MM.1S (cell line): Measurements from ENCODE around the gene SOCS2.
"Not testable (repeated sequence)": the region's sequence is repeated elsewhere in the genome, so short reads cannot be mapped to it uniquely, and the experiment has no call there.

Experiments
- DNase-seq: peaks from one replicate; pipeline ENCODE4 v3.0.0-alpha.2; 2015
- H2AFZ ChIP-seq: fragments of 300-600 bp; sonication (generic); 2 replicates; pipeline ENCODE4 v1.6.0; 2016; ENCODE audit warnings: antibody characterized with exemption, low read length
- H3F3A ChIP-seq: fragments of 300-600 bp; sonication (generic); 2 replicates; pipeline ENCODE4 v1.6.1; 2016; ENCODE audit warnings: mild to moderate bottlenecking, antibody characterized with exemption, low read length, moderate library complexity, mixed read lengths; ENCODE audit not compliant: insufficient read depth
- H3K27ac ChIP-seq: fragments of 300-600 bp; sonication (generic); 2 replicates; pipeline ENCODE4 v1.5.1; 2016; ENCODE audit warnings: mild to moderate bottlenecking, low read length
- H3K27me3 ChIP-seq: fragments of 300-600 bp; sonication (generic); replicated peaks from 2 replicates; pipeline ENCODE4 v1.6.0; 2016; ENCODE audit warnings: low read length; ENCODE audit not compliant: insufficient read depth
- H3K36me3 ChIP-seq: fragments of 300-600 bp; sonication (generic); replicated peaks from 2 replicates; pipeline ENCODE4 v1.6.1; 2016; ENCODE audit warnings: mild to moderate bottlenecking, low read length, mixed read lengths; ENCODE audit not compliant: insufficient read depth
- H3K4me1 ChIP-seq: fragments of 300-600 bp; sonication (generic); 2 replicates; pipeline ENCODE4 v1.6.1; 2016; ENCODE audit warnings: low read length, mixed read lengths
- H3K4me2 ChIP-seq: fragments of 300-600 bp; sonication (generic); 2 replicates; pipeline ENCODE4 v1.6.0; 2016; ENCODE audit warnings: low read depth, low read length
- H3K4me3 ChIP-seq: fragments of 300-600 bp; sonication (generic); 2 replicates; pipeline ENCODE4 v1.5.1; 2016; ENCODE audit warnings: low read length, mixed read lengths
- H3K79me2 ChIP-seq: fragments of 300-600 bp; sonication (generic); 2 replicates; pipeline ENCODE4 v1.6.1; 2016; ENCODE audit warnings: mixed run types, low read length, mixed read lengths
- H3K9ac ChIP-seq: fragments of 300-600 bp; sonication (generic); 2 replicates; pipeline ENCODE4 v1.6.1; 2016; ENCODE audit warnings: low read length, mixed read lengths
- H3K9me2 ChIP-seq: fragments of 300-600 bp; sonication (generic); replicated peaks from 2 replicates; pipeline ENCODE4 v1.6.1; 2016; ENCODE audit warnings: mild to moderate bottlenecking, low read length, mixed read lengths; ENCODE audit not compliant: insufficient read depth
- H3K9me3 ChIP-seq: fragments of 300-600 bp; sonication (generic); replicated peaks from 2 replicates; pipeline ENCODE4 v1.6.1; 2016; ENCODE audit warnings: mild to moderate bottlenecking, low read length, mixed read lengths; ENCODE audit not compliant: insufficient read depth
- H4K20me1 ChIP-seq: fragments of 300-600 bp; sonication (generic); 2 replicates; pipeline ENCODE4 v1.6.1; 2016; ENCODE audit warnings: mild to moderate bottlenecking, low read length, moderate library complexity, mixed read lengths; ENCODE audit not compliant: insufficient read depth
- EZH2 ChIP-seq: fragments of 300-600 bp; sonication (generic); optimal IDR thresholded peaks from 2 replicates; pipeline ENCODE3; 2017; ENCODE audit warnings: low read depth, mild to moderate bottlenecking, antibody characterized with exemption, low read length, mixed read lengths
- EZH2phosphoT487 ChIP-seq: fragments of 300-600 bp; sonication (generic); IDR thresholded peaks from 2 replicates; pipeline ENCODE4 v1.6.1; 2018; ENCODE audit warnings: antibody characterized with exemption, low read length
- TF ChIP-seq, protein P1 (sequence below): fragments of 300-600 bp; sonication (generic); IDR thresholded peaks from 2 replicates; pipeline ENCODE4 v1.5.1; 2016; ENCODE audit warnings: antibody characterized with exemption, low read length, mixed read lengths

The SOCS2 gene

GRCh38 chr12:93549174-93549573 lies 23.3 kb upstream of the SOCS2 start:
- H3K4me1 ChIP-seq: no peaks in the 10 kb centered on the region
- H4K20me1 ChIP-seq: no peaks in the 10 kb centered on the region; the same call in 1 of the 2 replicates
- no peak overlapping the region for H3K9ac ChIP-seq
- no peak overlapping the region for H3K4me3 ChIP-seq
- no peak for DNase-seq
- no peaks in the 10 kb centered on the region for H3K9me2 ChIP-seq
- no peaks in the 10 kb centered on the region for H3K36me3 ChIP-seq
- no peaks in the 10 kb centered on the region for H3K79me2 ChIP-seq
- TF ChIP-seq, protein P1, sequence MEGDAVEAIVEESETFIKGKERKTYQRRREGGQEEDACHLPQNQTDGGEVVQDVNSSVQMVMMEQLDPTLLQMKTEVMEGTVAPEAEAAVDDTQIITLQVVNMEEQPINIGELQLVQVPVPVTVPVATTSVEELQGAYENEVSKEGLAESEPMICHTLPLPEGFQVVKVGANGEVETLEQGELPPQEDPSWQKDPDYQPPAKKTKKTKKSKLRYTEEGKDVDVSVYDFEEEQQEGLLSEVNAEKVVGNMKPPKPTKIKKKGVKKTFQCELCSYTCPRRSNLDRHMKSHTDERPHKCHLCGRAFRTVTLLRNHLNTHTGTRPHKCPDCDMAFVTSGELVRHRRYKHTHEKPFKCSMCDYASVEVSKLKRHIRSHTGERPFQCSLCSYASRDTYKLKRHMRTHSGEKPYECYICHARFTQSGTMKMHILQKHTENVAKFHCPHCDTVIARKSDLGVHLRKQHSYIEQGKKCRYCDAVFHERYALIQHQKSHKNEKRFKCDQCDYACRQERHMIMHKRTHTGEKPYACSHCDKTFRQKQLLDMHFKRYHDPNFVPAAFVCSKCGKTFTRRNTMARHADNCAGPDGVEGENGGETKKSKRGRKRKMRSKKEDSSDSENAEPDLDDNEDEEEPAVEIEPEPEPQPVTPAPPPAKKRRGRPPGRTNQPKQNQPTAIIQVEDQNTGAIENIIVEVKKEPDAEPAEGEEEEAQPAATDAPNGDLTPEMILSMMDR: no peak
- TF ChIP-seq EZH2phosphoT487 (no peak), EZH2 (no peak)
- no peak overlapping the region for H3K27ac ChIP-seq
- H2AFZ ChIP-seq: no peak overlapping the region
- H3K27me3 ChIP-seq: no peaks in the 10 kb centered on the region
- no peak overlapping the region for H3K4me2 ChIP-seq
- no peaks in the 10 kb centered on the region; the same call in 1 of the 2 replicates for H3K9me3 ChIP-seq
- no peaks in the 10 kb centered on the region for H3F3A ChIP-seq

DNA sequence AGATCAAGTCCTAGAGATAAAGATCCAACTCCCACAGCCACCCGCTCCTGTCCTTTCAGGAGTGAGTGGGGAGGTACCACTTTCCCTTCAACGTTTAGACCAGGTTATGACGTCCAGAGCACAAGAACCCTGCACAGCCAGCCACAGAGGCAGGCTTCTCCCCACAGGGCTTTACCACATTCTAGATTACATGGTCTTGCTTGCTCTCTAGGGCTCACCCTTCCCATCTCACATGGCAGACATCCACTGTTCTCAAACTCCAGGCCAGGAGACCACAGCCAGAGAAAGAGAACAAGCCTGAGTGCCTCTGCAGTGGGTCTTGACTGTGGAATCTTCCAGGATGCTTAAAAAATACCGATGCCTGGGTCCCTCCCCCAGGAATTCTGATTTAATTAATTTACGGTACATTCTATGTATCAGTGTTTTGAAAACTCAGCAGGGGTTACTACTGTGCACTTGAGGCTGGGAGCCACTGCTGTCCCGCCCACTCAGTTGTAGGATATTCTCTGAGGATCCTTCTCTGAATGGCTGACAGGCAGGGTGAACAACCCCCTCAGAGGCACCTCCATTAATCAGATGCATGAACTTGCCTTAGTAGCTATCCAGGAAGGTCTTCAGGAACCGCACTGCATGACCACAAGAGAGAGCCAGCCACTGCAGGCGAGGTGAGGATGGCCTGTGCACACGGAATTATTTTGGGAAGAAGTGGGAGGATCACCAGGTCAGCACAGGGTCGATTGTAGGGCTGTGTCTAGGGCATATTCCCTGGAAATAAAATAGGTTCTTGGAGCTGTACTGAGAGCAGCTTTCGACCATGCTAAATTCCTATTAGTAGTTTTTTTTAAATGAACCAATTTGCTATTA lies 21.5 kb upstream of the SOCS2 start:
- Histone ChIP-seq H3K27me3 (no peaks in the 10 kb centered on the region), H3K4me3 (no peak overlapping the region), H4K20me1 (no peaks in the 10 kb centered on the region; the same call in 1 of the 2 replicates), H3K36me3 (no peaks in the 10 kb centered on the region), H3K9me2 (no peaks in the 10 kb centered on the region), H2AFZ (no peak overlapping the region), H3K27ac (no peak overlapping the region), H3F3A (no peaks in the 10 kb centered on the region), H3K79me2 (no peaks in the 10 kb centered on the region), H3K4me1 (no peaks in the 10 kb centered on the region), H3K9me3 (no peaks in the 10 kb centered on the region; the same call in 1 of the 2 replicates), H3K4me2 (no peak overlapping the region), H3K9ac (no peak overlapping the region)
- TF ChIP-seq, protein P1: no peak
- no peak for TF ChIP-seq EZH2phosphoT487
- TF ChIP-seq EZH2: no peak
- no peak for DNase-seq

GRCh38 chr12:93552427-93552826 lies 20.0 kb upstream of the SOCS2 start:
- no peaks in the 10 kb centered on the region for H4K20me1 ChIP-seq
- H3F3A ChIP-seq: no peaks in the 10 kb centered on the region
- H3K4me3 ChIP-seq: no peak overlapping the region
- no peak overlapping the region for H2AFZ ChIP-seq
- H3K36me3 ChIP-seq: no peaks in the 10 kb centered on the region
- no peak overlapping the region for H3K27ac ChIP-seq
- no peak overlapping the region for H3K4me2 ChIP-seq
- H3K9ac ChIP-seq: no peak overlapping the region
- no peaks in the 10 kb centered on the region for H3K9me2 ChIP-seq
- H3K9me3 ChIP-seq: no peaks in the 10 kb centered on the region; the same call in 1 of the 2 replicates
- no peaks in the 10 kb centered on the region for H3K27me3 ChIP-seq
- no peaks in the 10 kb centered on the region for H3K4me1 ChIP-seq
- TF ChIP-seq EZH2phosphoT487 (no peak), EZH2 (no peak)
- TF ChIP-seq, protein P1: no peak
- no peaks in the 10 kb centered on the region for H3K79me2 ChIP-seq
- no peak for DNase-seq

GRCh38 chr12:93557879-93558278 lies 14.6 kb upstream of the SOCS2 start:
- DNase-seq, H3K9me2 ChIP-seq, H3K4me1 ChIP-seq, H2AFZ ChIP-seq, H3K27ac ChIP-seq, H3K36me3 ChIP-seq, H3F3A ChIP-seq, H3K9me3 ChIP-seq, H3K4me2 ChIP-seq, H3K4me3 ChIP-seq, H4K20me1 ChIP-seq, H3K9ac ChIP-seq, H3K27me3 ChIP-seq, H3K79me2 ChIP-seq: not testable (repeated sequence)

DNA sequence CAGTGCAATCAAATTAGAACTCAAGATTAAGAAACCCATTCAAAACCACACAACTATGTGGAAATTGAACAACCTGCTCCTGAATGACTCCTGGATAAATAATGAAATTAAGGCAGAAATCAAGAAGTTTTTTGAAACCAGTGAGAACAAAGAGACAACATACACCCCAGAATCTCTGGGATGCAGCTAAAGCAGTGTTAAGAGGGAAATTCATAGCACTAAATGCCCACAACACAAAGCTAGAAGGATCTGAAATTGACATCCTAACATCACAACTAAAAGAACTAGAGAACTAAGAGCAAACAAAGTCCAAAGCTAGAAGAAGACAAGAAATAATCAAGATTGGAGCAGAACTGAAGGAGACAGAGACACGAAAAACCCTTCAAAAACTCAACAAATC lies 13.8 kb upstream of the SOCS2 start:
- H3K4me3 ChIP-seq, H3K79me2 ChIP-seq, H3K9me2 ChIP-seq, H3K9me3 ChIP-seq, DNase-seq, H4K20me1 ChIP-seq, H3K4me2 ChIP-seq, H3K4me1 ChIP-seq, H3F3A ChIP-seq, H3K36me3 ChIP-seq, H3K27ac ChIP-seq, H3K9ac ChIP-seq, H2AFZ ChIP-seq, H3K27me3 ChIP-seq: not testable (repeated sequence)
